Esophagus muscularis mucosa (tissue), 3 donors: ENCODE data around the gene RBM20.

ENCODE experiments used
- CTCF ChIP-seq, 3 experiments: fragments of 200-600 bp in 2 of 3; fragments of 450-650 bp in 1 of 3; sonication (generic) in 2 of 3; IDR thresholded peaks; one replicate each; pipeline ENCODE4 v1.5.1; 2017 to 2019; ENCODE audit warnings: antibody characterized with exemption in 3 of 3, mild to moderate bottlenecking in 2 of 3, moderate library complexity in 1 of 3
- POLR2AphosphoS5 ChIP-seq, 2 donors: sonication (generic); formaldehyde crosslinking; IDR thresholded peaks; one replicate each; pipeline ENCODE4 v1.6.1; 2017; ENCODE audit warnings: antibody characterized with exemption in 2 of 2

- no peak for TF ChIP-seq CTCF (IDR thresholded peaks at IDR 0.05)
- TF ChIP-seq POLR2AphosphoS5 (IDR thresholded peaks at IDR 0.05): no peak
Measured at GRCh38 chr10:110696436-110696835, 52.3 kb downstream of the RBM20 start.
